GM18499 (cell line): Measurements from ENCODE around the gene MEGF9.

Experiments
- ATAC-seq: cut with Tn5 transposase; IDR thresholded peaks from one replicate; pipeline ENCODE4 v1.9.1; 2021; ENCODE audit warnings: moderate number of reproducible peaks; ENCODE audit not compliant: insufficient read depth, unreplicated experiment

Gene MEGF9

GRCh38 chr9:120593250-120593954, 120.9 kb downstream of the MEGF9 start:
- ATAC-seq: no peak

- ATAC-seq: no peak
Measured at GRCh38 chr9:120592210-120592609, 122.1 kb downstream of the MEGF9 start.

GRCh38 chr9:120587328-120587727, 126.9 kb downstream of the MEGF9 start:
- ATAC-seq: no peak

GRCh38 chr9:120583958-120584369, 130.3 kb downstream of the MEGF9 start:
- no peak for ATAC-seq

- peak; percentile 91 for ATAC-seq
Measured at GRCh38 chr9:120580051-120580896, 134.0 kb downstream of the MEGF9 start, which contains the start of gene CDK5RAP2. Gene CDK5RAP2, minus strand, starts transcription at chr9:120580167. Its CDS starts 189 bp downstream, at chr9:120579978.

- ATAC-seq: peak; percentile 18
Measured at GRCh38 chr9:120579139-120580050, 134.9 kb downstream of the MEGF9 start.

- no peak for ATAC-seq
Measured at GRCh38 chr9:120574473-120574872, 139.8 kb downstream of the MEGF9 start.

GRCh38 chr9:120572472-120572871, 141.8 kb downstream of the MEGF9 start:
- no peak for ATAC-seq

GRCh38 chr9:120571443-120572257, 142.6 kb downstream of the MEGF9 start:
- no peak for ATAC-seq

- no peak for ATAC-seq
Measured at GRCh38 chr9:120570296-120570695, 144.0 kb downstream of the MEGF9 start.

GRCh38 chr9:120569556-120569955, 144.7 kb downstream of the MEGF9 start:
- ATAC-seq: no peak

GRCh38 chr9:120568816-120569215, 145.5 kb downstream of the MEGF9 start:
- no peak for ATAC-seq

GRCh38 chr9:120567874-120568273, 146.4 kb downstream of the MEGF9 start:
- no peak for ATAC-seq

- ATAC-seq: no peak
Measured at GRCh38 chr9:120567081-120567480, 147.2 kb downstream of the MEGF9 start.

- ATAC-seq: no peak
Measured at GRCh38 chr9:120564589-120564988, 149.7 kb downstream of the MEGF9 start.

- ATAC-seq: no peak
Measured at GRCh38 chr9:120562861-120563443, 151.3 kb downstream of the MEGF9 start.

GRCh38 chr9:120561709-120562108, 152.6 kb downstream of the MEGF9 start:
- no peak for ATAC-seq

- ATAC-seq: no peak
Measured at GRCh38 chr9:120559546-120559945, 154.7 kb downstream of the MEGF9 start.

- ATAC-seq: no peak
Measured at GRCh38 chr9:120558454-120558853, 155.8 kb downstream of the MEGF9 start.
